ENCODE results near the gene DCBLD1.

DCBLD1 gene

GRCh38 chr6:117561128-117561527 lies 78.7 kb downstream of the DCBLD1 start:
- no peak for DNase-seq

GRCh38 chr6:117564681-117565080 lies 82.2 kb downstream of the DCBLD1 start:
- no peak for DNase-seq

- DNase-seq, result no peak
Measured at GRCh38 chr6:117568247-117568646, 85.8 kb downstream of the DCBLD1 start.

GRCh38 chr6:117568831-117569410 lies 86.4 kb downstream of the DCBLD1 start:
- no peak for DNase-seq

- DNase-seq, result no peak
Measured at GRCh38 chr6:117573006-117573680, 90.7 kb downstream of the DCBLD1 start.

- no peak for DNase-seq
Measured at GRCh38 chr6:117574198-117574597, 91.7 kb downstream of the DCBLD1 start.

- no peak for DNase-seq
Measured at GRCh38 chr6:117585647-117586046, 103.2 kb downstream of the DCBLD1 start.

GRCh38 chr6:117590447-117590846 lies 108.0 kb downstream of the DCBLD1 start:
- no peak for DNase-seq

- DNase-seq, result no peak
Measured at GRCh38 chr6:117591405-117591804, 108.9 kb downstream of the DCBLD1 start.

- no peak for DNase-seq
Measured at GRCh38 chr6:117592983-117593759, 110.7 kb downstream of the DCBLD1 start.

- no peak for DNase-seq
Measured at GRCh38 chr6:117595099-117595923, 112.8 kb downstream of the DCBLD1 start.

GRCh38 chr6:117597755-117598154 lies 115.3 kb downstream of the DCBLD1 start:
- DNase-seq, result no peak

All from DMS153 (cell line).